Activated CD8-positive, alpha-beta memory T cell treated with anti-CD3 and anti-CD28 coated beads, Interleukin-2, amount 50 U/mL, for 24 hours (primary cell): ENCODE results near the gene NEK3.
"Not testable (repeated sequence)": the region's sequence is repeated elsewhere in the genome, so short reads cannot be mapped to it uniquely, and the experiment has no call there.

ENCODE experiments used
- DNase-seq: peaks from one replicate; pipeline ENCODE4 v3.0.0-alpha.2; 2020; ENCODE audit errors: extremely low read depth

Gene NEK3

DNA sequence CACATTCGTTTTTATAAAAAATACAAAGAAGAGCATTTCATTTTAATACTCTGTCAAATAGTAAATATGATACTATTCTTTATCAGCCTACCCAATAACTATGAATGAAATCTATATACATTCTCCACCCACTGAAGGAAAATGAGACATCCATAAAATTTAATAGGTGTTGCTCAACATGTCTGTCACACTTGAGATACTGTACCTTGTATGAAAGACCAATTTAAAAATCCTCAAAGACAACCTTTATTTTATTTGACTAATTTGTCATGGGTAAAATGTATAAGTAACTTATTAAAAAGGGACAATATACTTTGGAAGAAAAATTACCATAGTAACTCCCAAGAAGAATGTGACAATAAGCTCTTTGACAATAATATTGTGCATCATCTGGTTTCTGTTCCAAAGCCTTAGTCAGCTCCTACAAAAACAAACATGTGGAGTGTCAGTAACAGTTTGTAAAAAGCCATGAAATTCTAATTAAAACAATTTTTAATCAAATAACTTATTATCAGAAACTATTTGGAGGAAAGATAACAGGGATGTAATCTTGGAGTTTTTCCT is 11.5 kb upstream of the NEK3 start:
- DNase-seq: not testable (repeated sequence)

DNA sequence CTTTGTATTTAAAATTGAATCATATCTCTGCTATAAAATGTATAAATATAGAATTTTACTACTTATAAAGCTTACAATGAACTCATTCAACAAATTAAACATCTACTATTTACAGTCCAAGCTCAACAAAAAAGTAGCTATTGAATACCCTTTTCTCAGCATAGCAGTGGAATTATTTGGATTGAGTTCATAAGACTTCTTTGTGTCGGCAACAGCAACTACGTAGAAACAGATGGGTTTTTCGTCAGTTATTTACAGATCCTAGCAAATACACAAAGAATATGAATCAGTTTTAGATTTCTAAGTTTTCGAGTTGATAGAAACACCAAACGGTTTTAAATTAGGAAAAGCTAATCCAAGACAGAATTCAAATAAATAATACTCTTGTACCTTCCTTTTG is 10.4 kb upstream of the NEK3 start:
- no peak for DNase-seq

DNA sequence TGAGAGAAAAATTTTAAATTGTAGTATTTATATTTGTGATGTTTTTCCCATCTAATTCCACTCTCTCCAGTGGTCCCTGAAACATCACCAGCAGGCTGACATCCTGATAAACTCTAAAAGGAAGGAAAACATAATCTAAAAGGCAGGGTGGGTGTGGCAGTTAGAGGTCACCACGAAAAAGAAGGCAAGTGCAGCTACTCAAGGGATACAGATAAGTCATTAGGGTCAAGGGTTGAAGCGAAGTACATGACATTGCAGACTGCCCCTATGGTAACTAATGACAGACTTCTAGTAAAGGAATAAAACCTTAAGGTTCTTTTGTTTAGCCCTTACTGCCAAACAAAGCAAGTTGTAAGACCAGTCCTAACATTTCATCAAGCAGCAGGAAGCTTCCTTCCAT is 6.0 kb upstream of the NEK3 start:
- no peak for DNase-seq

DNA sequence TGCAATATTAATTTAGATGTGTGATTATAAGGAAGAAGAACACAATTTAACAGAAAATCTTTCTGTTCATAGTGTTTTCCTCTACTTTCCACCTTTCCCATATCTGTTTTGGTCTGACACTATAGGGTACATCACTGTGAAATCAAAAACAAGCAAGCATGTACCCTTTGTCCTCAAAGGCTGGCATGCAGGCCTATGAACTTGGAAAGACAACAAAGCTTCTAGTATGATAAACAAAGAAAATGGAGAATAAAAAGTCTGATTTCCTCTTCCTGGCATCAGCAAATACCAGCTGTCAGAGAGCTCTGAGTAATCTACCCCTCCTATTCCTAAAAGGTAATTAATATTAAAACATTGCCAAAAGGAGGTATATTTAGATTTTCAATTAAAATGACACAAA is 5.6 kb upstream of the NEK3 start:
- DNase-seq: no peak

DNA sequence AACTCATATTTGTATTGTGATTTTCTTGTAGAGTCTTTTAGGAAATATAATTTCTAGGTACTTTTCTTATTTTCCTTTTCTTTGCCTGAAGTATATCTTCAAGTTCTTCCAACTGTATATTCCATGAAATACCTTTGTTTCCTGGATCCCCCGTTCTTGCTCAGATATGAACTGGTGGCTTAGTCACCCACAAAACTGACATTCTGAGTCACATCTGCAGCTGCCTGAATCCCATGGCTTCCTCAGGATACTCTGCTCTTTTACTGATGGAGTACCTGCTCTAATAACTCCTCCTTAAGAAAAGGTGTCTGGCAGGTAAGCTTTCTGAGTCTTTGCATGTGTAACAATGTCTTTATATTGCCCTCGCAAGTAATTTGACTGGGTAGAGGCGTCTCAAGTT is 4.5 kb upstream of the NEK3 start:
- DNase-seq: not testable (repeated sequence)

DNA sequence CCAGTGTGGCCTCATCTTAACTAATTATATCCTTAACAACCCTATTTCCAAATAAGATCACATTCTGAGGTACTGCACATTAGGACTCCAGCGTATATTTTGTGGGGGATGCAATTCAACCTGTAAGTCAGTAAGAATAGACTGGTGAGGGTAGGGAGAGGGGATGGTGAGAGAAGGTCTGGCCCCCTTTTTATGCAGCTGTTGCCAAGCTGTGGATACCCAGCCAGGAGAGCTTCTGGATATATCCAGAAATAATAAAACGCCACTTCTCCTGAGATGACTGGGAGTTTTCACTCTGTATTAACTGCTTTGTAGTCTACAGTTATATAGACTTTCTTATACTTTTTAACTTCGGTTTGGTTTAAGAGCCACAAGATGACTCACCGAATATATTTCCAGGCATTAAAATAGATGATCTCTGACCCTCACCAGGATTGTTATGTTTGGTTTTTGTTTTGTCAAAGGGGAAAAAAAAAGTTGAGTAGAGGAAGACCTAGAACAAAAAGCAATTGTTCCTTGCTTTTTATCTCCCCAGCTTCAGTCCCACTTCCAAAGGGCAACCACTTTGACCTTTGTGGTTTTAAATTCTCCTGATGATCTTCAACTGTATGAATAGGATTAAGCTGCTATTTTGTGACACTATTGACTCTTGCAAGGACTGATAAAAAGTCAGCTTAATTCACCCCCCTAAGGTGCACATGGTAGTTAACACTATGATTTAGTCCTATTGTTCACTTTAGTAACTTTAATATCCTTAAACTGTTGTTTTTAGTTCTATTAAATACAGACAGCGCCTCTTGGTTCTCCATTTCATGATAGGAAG is 3.1 kb upstream of the NEK3 start:
- no peak for DNase-seq

DNA sequence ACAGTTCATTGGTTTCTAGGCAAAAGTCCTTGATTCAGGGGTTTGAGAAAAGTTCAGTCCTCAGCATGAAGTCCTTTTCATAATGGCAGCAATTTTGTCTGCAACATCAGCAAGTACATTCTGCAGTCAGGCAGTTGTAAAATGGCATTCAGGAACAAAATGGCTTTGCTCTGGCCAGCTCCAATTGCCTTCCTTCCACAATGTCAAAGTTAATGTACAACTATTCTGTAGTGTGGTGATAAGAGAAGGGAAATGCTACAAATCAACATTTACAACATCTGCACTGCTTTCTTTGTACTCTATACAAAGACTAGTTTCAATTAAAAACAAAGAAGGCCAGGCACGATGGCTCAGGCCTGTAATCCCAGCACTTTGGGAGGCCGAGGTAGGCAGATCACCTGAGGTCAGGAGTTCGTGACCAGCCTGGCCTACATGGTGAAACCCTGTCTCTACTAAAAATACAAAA is 1.8 kb upstream of the NEK3 start:
- DNase-seq: no peak

DNA sequence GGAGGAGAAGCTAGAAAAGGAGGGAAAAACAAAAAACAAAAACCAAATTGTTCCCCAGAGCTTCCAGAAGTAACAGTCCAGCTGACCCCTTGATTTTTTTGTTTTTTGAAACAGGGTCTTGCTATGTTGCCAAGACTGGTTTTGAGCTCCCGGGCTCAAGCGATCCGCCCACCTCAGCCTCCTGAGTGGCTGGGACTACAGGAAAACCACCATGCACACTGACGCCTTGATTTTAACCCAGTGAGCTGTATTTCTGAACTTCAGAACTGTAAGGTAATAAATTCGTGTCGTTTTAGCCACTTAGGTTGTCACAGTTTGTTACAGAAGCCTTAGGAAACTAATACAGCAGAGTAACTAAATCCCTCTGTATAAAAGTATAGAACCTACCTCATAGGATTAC is 1.1 kb upstream of the NEK3 start:
- no peak for DNase-seq

DNA sequence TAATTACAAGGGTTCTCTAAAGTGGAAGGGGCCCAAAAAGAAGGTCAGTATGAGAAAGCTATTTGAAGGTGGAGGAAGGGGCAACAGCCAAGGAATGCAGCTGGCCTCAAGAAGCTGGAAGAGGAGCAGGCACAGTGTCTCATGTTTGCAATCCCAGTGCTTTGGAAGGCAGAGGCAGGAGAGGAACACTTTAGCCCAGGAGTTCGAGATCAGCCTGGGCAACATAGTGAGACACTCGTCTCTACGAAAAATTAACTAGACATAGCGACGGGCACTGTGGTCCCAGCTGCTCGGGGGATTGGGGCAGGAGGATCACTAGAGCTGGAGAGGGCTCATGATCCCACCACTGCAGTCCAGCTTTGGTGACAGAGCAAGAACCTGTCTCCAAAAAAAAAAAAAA is 656 bp upstream of the NEK3 start:
- no peak for DNase-seq

DNA sequence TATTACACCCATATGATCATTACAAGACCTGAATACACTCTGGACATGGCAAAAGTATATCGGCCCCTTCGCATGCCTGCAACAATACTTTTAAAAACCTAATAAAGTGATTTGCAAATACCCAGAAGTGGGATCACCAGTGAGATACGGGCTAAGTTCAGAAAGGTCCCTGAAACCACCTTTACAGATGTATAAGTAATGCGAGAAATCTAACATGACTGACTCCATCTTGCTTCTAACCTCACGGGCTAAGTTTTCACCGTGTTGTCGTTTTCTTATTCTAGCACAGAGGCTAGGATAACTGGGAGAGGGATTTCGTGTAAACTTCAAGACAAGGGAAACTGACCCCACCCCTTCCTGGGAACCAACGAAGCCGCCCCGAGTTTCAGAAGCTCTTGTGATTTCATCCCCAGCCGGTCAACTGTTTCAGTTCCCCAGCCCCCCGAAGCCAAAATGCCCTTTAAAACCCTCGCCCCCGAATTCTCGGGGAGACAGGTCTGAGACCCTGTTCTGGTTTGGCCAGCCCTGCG is 703 bp downstream of the NEK3 start:
- no peak for DNase-seq

DNA sequence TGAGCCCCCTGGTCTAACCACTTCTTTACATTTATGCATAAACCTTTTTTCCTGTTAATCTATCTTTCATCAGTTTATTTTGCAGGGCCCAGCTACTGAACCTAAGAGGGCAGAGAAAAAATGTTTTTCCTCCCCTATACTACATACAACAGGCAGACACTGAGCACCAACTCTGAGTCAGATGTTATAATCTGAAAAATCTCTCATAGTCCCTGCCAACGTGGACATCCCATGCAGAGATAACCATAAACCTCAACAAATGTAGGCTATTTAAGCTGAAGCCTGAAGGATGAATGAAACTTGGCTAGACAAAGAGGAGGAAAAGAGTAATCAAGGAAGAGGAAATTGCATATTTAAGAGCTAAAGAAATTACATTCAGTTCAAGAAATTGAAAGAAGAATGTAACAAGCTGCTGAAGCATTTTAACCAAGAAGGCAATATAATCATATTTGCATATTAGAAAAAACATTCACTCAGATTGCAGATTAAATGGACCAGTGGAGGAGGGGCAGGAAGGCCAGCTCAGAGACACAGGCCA is 2.6 kb downstream of the NEK3 start:
- no peak for DNase-seq

DNA sequence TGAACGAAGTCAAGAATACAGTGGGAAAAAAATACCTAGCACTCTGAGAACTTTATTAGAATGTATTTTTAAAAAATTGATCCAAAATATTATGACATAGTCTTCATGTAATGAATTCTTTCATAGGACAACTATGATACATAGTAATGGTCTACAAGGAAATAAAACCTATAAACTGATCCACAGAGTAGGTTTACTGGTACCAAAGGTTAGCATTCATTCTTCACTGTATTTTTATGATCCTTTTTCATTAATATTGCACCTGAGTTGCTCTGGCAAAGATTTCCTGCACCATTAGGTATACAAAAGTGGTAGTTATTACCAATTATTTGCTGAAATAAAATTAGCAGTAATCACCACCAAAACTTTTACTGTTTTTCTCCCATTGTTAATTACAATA is 4.2 kb downstream of the NEK3 start:
- no peak for DNase-seq

DNA sequence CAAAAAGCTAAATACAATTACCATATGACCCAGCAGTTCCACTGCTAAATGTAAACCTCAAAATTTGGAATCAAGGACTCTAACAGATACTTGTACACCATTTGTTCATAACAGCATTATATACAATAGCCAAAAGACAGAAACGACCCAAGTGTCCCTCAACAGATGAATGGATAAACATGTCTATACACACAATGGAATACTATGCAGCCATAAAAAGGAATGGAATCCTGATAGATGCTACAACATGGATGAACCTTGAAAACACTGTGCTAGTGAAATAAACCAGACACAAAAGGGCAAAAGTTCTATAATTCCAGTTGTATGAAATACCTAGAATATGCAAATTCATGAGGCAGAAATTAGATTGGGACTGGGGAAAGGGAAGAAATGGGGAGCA is 12.2 kb downstream of the NEK3 start:
- DNase-seq: no peak

DNA sequence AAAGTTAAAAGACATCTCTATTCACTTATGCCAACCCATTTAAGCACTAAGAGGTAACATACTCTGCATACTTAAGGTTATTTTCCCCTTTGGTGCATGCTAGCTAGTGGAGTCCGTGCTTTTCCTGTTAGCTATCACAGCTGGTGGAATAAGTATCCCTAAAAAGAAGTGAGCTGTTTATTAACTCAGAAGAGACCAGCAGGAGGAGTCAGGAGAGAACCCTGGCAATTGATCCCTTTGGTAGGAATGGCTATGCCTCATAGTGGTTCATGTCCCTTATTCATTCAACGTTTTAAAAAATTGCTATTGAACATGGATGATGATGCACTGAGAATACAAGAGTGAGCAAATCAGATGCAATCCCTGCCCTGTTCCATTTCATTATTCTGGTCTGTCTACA is 18.1 kb downstream of the NEK3 start:
- no peak for DNase-seq

DNA sequence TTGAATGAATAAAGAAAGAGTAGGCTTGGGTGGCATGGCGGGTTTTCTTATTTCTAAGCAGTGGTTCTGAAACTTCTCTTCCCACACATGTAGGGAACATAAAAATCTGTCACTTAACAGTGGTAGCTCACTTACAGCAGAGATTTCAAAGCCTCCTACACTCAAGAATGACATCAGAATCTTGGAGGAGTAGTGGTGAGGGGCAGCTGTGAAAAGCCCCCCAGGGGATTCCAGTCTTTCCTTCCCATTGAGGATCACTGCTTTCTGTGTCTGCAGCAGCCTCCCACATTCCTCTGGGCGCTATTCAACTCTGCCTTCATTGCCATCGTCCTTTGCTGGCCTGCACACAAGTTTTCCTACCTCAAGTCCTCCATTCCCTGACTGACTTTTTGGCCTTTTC is 21.9 kb downstream of the NEK3 start:
- no peak for DNase-seq

DNA sequence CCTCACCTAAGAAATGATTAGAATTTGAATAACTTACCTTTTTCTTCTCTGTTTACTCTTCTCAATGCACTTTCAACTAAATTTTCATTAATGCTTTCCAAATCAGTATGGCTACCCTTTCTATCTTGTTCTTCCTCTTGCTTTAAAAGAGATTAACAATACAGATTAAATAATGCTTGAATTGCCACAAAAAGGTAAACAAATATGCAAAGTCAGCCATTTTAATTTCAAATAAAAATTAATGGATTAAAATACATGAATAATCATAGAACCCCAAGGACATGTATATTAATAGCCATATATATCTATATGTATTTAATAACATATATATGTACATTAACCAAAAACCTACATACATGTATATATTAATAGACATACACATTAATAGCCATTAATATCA is 22.6 kb downstream of the NEK3 start:
- no peak for DNase-seq

DNA sequence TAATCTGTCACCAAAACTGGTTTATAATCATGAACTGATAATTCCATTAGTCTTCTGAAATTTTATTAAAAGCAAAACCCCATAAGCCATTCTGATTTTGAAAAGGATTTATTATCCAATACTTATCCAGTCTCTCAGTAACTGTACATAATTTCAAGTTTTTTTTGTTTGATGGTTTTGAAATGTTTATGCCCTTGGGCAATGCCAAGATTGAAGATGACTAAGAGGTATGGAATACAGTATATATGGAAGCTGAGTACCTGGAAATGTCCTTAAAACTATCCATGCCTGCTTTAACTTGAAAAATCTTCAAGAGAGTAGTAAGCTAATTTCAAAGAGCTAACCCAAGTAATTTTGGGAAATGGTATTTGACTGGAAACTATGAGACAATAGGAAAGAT is 28.8 kb downstream of the NEK3 start:
- no peak for DNase-seq

DNA sequence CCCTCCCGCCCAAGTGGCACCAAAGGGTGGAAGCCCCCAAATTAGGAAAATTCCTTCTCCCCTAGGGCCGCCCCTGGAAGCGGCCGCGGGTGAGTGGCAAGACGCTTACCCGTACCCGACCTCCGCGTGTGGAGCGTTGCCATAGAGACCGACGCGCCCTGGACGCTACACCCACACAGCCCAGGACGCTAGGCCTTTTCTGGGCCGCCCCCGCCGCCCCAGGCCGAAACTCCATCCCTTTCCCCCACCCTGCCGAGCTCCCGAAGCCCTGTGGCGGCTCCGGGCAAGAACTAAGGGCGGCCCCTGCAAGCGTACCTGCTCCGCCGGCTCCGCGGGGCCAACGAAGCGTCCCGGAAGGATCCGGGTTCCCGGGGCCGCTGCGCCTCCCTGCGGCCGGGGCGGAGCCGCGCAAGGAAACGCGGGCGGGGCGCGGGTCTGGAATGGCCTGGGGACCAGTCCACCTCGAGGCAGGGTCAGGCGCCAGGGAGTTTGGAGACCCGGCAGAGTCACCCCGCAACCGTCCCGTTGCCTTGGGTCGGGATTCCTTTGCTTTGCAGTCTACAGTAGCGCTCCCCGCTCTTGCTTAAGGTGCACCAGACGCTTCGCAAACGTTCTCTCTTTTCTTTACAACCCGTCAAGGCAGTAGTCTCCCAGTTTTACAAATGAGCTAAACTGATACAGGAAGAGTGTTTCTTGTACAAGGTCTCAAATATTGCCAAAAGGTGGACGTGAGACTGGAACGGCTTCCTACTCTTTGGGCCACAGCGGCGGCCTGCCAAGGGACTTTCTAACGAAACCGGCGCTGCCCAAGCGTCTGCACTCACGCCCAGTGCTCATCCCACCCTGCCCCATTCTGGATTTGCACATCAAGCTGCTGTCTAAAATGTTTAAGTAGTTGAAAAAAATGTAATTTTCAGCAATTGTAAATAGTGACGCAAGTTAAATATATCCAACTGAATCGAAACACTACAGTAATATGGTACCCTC is 30.4 kb downstream of the NEK3 start, which contains the start of gene NEK5:
TSS of gene NEK5 (minus strand) at position 360 of the 987 bp plus-strand sequence. CDS start 1,591 bp downstream, outside the sequence.
- no peak for DNase-seq

DNA sequence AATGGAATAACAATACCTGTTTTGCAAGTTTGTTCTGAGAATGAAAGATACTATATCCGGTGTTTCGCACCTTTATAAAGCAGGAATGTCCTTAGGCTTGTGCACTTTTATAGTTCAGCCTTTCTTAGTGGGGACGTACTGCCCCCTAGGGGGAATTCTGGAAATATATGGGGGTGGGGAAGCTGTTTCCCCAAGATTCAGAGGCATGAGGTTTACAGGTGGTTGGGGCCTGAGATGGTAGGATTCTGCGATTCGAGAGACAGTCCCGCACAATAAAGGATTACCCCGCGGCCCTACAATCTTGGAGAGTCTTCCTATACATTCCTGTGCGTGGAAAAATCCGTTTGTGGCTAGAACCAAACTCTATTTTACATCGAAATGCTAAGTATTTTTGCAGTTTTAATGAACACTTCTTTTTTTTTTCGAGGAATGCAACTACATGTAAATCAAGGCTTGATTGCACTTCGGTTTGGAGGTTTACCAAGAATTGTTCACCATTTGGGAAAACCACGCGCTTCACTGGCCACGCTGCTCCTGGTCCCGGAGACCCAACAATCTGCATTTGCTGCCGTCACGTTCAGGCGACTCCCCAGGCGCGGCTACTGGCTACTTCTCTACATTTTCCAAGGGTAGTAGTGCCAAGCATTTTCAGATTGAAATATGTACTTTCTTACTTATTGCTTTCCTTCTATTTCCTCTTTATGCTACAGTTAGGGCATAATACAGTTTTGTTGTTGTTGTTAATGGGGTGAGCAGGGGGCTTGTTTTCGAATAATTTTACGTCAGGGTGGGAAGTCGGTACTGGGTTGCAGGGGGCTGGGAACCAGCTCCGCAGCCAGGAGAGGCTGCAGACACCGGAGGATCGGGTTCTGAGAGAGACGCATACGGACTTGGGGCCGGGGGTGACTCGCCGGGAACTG is 31.4 kb downstream of the NEK3 start:
- DNase-seq: no peak

DNA sequence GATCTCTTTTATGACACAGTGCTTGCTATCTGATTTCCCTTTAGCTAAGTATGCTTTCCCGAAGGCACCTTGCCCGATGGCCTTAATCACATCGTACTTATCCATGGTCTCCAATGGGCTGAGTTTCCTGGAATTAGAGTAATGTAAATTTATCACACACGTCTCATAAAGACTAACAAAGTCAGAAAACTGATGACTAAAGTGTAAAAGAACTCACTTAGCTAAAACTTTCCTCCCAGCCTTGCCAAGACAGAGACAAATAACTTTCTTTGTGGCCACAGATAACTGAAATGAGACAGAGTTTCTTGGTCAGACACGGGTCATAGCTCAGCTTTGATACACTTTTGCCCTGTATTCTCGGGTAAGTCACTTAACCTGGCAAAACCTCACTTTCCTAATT is 32.0 kb downstream of the NEK3 start:
- DNase-seq: no peak

DNA sequence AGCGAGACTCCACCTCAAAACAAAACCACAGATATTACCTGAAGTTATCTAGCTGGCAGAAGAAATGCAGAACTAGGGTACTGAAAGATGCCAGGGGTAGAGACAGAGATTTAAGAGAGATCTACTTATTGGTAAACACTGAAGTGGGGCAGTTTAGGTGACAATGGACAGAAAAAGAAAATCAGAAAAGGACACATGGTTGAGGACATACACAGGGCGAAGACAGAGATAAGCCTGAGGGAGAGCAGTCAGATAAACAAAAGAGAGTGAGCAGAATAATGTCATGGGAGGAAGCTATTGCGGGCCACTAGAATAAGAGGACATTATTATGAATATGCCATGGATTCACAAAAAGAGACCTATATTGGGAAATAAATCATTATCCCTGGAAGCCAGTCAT is 33.9 kb downstream of the NEK3 start:
- DNase-seq: no peak
